PC-3 (cell line): ENCODE measurements around the gene AOPEP. TPM values are rescaled to one million over a fixed set of nuclear protein-coding genes. Genes with fewer than 3 reads are reported as not detected.

Experiments used
- ATAC-seq: fragments of 200-7000 bp; cut with Tn5 transposase; 2 replicates; pipeline ENCODE4 v1.9.1; 2020; ENCODE audit warnings: mild to moderate bottlenecking, moderate library complexity
- BruUV-seq: library from RNA; stranded (reverse); fragments of 400-500 nt; replicated peaks from 2 replicates; lab custom pipeline; 2021; lab: Mats Ljungman, UMichigan
- CTCF ChIA-PET: fragments of 300-600 bp; sonication (Branson Sonifier 250); formaldehyde crosslinking; loops from one replicate; lab custom pipeline; 2022; ENCODE audit warnings: antibody characterized with exemption; lab: Charles Lee
- POLR2A ChIA-PET: fragments of 300-600 bp; sonication (Branson Sonifier 250); formaldehyde crosslinking; loops from one replicate; lab custom pipeline; 2022; ENCODE audit warnings: antibody characterized with exemption; ENCODE audit not compliant: unreplicated experiment; lab: Charles Lee
- DNase-seq: peaks from one replicate; pipeline ENCODE4 v3.0.0-alpha.2; 2015
- H2AFZ ChIP-seq: fragments of 300-600 bp; sonication (generic); 2 replicates; pipeline ENCODE4 v1.6.0; 2016; ENCODE audit warnings: antibody characterized with exemption, low read length
- H3F3A ChIP-seq: fragments of 300-600 bp; sonication (generic); one replicate; pipeline ENCODE4 v1.6.0; 2017; ENCODE audit warnings: antibody characterized with exemption, low read length, control low read depth, mild to moderate bottlenecking; ENCODE audit not compliant: unreplicated experiment
- H3K27ac ChIP-seq: fragments of 300-600 bp; sonication (generic); 2 replicates; pipeline ENCODE4 v1.5.1; 2016; ENCODE audit warnings: mild to moderate bottlenecking, low read length
- H3K27me3 ChIP-seq: fragments of 300-600 bp; sonication (generic); 2 replicates; pipeline ENCODE4 v1.6.1; 2016; ENCODE audit warnings: low read length, mixed read lengths
- H3K36me3 ChIP-seq: fragments of 300-600 bp; sonication (generic); 2 replicates; pipeline ENCODE4 v1.6.1; 2016; ENCODE audit warnings: low read depth, mixed run types, low read length, mixed read lengths
- H3K4me1 ChIP-seq: fragments of 300-600 bp; sonication (generic); 2 replicates; pipeline ENCODE4 v1.5.1; 2016; ENCODE audit warnings: low read length; ENCODE audit not compliant: insufficient read depth
- H3K4me2 ChIP-seq: fragments of 300-600 bp; sonication (generic); 2 replicates; pipeline ENCODE4 v1.6.0; 2016; ENCODE audit warnings: low read length
- H3K4me3 ChIP-seq: fragments of 300-600 bp; sonication (generic); 2 replicates; pipeline ENCODE4 v1.5.1; 2016; ENCODE audit warnings: mild to moderate bottlenecking, low read length, mixed read lengths
- H3K79me2 ChIP-seq: fragments of 300-600 bp; sonication (generic); 2 replicates; pipeline ENCODE4 v1.6.1; 2017; ENCODE audit warnings: low read length, mixed read lengths
- H3K9ac ChIP-seq: fragments of 300-600 bp; sonication (generic); 2 replicates; pipeline ENCODE4 v1.6.0; 2016; ENCODE audit warnings: mild to moderate bottlenecking, low read length
- H3K9me2 ChIP-seq: fragments of 300-600 bp; sonication (generic); replicated peaks from 2 replicates; pipeline ENCODE4 v1.6.1; 2016; ENCODE audit warnings: mixed run types, low read length, mixed read lengths
- H3K9me3 ChIP-seq: fragments of 300-600 bp; sonication (generic); 2 replicates; pipeline ENCODE4 v1.6.1; 2016; ENCODE audit warnings: low read length, mixed read lengths
- H4K20me1 ChIP-seq: fragments of 300-600 bp; sonication (generic); 2 replicates; pipeline ENCODE4 v1.6.1; 2016; ENCODE audit warnings: low read length, mixed read lengths
- EZH2 ChIP-seq: fragments of 300-600 bp; sonication (generic); IDR thresholded peaks from one replicate; pipeline ENCODE4 v1.6.1; 2017; ENCODE audit warnings: antibody characterized with exemption, mild to moderate bottlenecking, low read length; ENCODE audit not compliant: unreplicated experiment
- EZH2phosphoT487 ChIP-seq: fragments of 300-600 bp; sonication (generic); IDR thresholded peaks from 2 replicates; pipeline ENCODE4 v1.6.1; 2018; ENCODE audit warnings: mild to moderate bottlenecking, antibody characterized with exemption, low read length, borderline replicate concordance
- intact Hi-C: fragments of 100-400 bp; cut with micrococcal nuclease; formaldehyde crosslinking; loops from 2 replicates; pipeline ENCODE4 v1.9.0; 2023
- total RNA-seq: library from RNA; depleted of rRNA; stranded (reverse); fragments of >200 nt; gene quantifications from 2 replicates; pipeline ENCODE4 v1.2.3, GENCODE V29; 2014
- TF ChIP-seq, protein P1 (sequence below): fragments of 300-600 bp; sonication (generic); conservative IDR thresholded peaks from 2 replicates; pipeline ENCODE4 v1.5.1; 2017; ENCODE audit warnings: antibody characterized with exemption, low read depth, mild to moderate bottlenecking, low read length

The AOPEP gene
- total RNA-seq, 1 experiment from 2014 or later: 23.1 TPM

DNA sequence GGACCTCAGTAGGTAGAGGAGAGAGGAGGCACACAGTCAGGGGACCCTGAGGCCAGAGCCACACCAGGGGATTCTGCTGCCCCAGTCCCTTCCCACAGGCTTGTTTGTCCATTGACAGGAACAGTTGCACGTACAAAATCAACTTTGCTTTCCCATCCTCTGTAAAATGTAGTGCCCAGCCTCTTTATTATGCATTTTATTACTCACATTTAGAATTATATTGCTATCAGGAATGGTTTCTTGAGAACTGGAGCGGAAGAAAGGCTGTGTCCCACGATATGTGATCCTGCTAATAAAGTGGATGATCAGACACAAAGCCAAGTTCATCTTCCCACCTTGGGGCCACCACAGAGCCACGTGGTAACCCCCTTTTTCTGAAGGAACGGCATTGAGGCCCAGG, 313.6 kb downstream of the AOPEP start:
- POLR2A ChIA-PET: no interaction called here
- CTCF ChIA-PET: no interaction called here
- H3K27ac ChIP-seq: no peak overlapping the region
- H3K79me2 ChIP-seq: no peaks in the 10 kb centered on the region
- no peak for TF ChIP-seq EZH2
- H3K36me3 ChIP-seq: no peaks in the 10 kb centered on the region
- no peak overlapping the region for H2AFZ ChIP-seq
- peaks cover 6% of the 10 kb centered on the region; the same call in 1 of the 2 replicates for H3K4me1 ChIP-seq
- H3F3A ChIP-seq: no peaks in the 10 kb centered on the region
- no peaks in the 10 kb centered on the region for H3K9me3 ChIP-seq
- no peaks in the 10 kb centered on the region for H3K27me3 ChIP-seq
- no peak for ATAC-seq
- DNase-seq: no peak
- intact Hi-C loops: no loop called here
- no peak overlapping the region for H3K4me3 ChIP-seq
- no peaks in the 10 kb centered on the region for H4K20me1 ChIP-seq
- H3K9ac ChIP-seq: no peak overlapping the region
- no peak overlapping the region for H3K4me2 ChIP-seq
- no TSS peak for BruUV-seq
- no peaks in the 10 kb centered on the region for H3K9me2 ChIP-seq

DNA sequence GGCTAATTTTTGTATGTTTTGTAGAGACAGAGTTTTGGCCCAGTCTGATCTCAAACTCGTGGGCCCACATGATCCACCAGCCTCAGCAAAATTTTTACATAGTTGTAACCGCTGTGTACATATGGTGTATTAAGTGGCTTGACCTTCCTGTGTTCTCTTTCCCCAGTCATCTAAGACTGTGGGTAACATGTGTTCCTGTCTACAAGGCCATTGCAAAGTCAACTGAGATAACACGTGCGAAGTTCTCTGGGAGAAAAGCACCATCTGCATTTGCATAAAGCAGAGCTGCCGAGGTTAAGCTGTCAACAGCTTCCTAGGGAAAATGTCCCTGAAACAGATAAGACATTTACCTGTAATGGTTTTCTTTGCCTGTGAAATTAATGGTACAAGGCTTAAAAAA, 317.3 kb downstream of the AOPEP start:
- H3K9me3 ChIP-seq: no peaks in the 10 kb centered on the region
- ATAC-seq (no peak), DNase-seq (no peak)
- no peak overlapping the region for H3K9ac ChIP-seq
- H3K27ac ChIP-seq: no peak overlapping the region
- no peaks in the 10 kb centered on the region; the same call in 1 of the 2 replicates for H3K79me2 ChIP-seq
- no peaks in the 10 kb centered on the region for H3K9me2 ChIP-seq
- no peak overlapping the region for H3K4me3 ChIP-seq
- POLR2A ChIA-PET: no interaction called here
- BruUV-seq: no TSS peak
- CTCF ChIA-PET: no interaction called here
- H3K4me2 ChIP-seq: no peak overlapping the region
- no peaks in the 10 kb centered on the region for H4K20me1 ChIP-seq
- H3K27me3 ChIP-seq: no peaks in the 10 kb centered on the region
- no peaks in the 10 kb centered on the region for H3K36me3 ChIP-seq
- H2AFZ ChIP-seq: no peak overlapping the region
- intact Hi-C loops: no loop called here
- TF ChIP-seq, protein P1, sequence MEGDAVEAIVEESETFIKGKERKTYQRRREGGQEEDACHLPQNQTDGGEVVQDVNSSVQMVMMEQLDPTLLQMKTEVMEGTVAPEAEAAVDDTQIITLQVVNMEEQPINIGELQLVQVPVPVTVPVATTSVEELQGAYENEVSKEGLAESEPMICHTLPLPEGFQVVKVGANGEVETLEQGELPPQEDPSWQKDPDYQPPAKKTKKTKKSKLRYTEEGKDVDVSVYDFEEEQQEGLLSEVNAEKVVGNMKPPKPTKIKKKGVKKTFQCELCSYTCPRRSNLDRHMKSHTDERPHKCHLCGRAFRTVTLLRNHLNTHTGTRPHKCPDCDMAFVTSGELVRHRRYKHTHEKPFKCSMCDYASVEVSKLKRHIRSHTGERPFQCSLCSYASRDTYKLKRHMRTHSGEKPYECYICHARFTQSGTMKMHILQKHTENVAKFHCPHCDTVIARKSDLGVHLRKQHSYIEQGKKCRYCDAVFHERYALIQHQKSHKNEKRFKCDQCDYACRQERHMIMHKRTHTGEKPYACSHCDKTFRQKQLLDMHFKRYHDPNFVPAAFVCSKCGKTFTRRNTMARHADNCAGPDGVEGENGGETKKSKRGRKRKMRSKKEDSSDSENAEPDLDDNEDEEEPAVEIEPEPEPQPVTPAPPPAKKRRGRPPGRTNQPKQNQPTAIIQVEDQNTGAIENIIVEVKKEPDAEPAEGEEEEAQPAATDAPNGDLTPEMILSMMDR: no peak
- TF ChIP-seq EZH2phosphoT487 (no peak), EZH2 (no peak)
- H3K4me1 ChIP-seq: 0 out of 2 replicates have a peak, but pooled peaks cover 6% of the 10 kb centered on the region
- no peaks in the 10 kb centered on the region for H3F3A ChIP-seq

DNA sequence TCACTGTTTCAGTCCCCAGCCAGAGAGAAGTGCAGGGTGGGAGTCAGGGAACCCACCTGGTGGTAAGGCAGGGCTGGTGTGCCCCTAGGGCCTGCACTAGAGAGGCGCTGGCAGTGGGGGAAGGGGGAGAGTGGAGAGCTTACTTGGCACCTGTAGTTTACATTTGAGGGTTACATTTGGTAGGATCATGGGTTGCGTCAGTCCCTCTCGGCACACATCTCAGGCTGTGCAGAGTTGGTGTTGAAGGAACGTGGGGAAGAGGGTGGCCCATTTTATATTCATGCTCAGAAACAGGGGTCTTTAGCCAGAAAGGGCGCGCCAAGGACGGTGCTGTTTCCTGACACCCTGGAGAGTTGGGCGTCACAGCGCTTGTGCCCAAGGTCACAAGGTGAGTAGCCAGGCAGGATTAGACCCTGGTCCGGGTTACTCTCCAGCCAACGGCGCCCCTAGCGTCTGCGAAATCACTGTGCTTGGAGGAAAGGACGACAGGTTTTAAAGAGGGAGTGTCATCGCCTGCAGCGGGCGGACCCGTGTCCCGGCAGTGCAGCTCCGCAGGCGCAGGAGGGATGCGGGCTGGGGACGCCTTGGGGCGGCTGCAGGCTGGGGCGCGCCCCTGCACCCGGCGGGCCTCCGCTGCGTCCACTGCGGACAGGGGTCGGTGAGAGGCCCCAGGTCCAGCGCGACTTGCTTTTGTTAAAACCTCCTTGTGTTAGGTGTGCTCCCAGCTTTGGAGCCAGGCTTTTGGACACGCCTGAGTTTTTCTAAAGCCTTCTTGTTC, 318.4 kb downstream of the AOPEP start:
- TF ChIP-seq, protein P1: no peak
- TF ChIP-seq EZH2phosphoT487 (no peak), EZH2 (no peak)
- Histone ChIP-seq H3K9me2 (no peaks in the 10 kb centered on the region), H3K4me2 (no peak overlapping the region), H3K36me3 (no peaks in the 10 kb centered on the region), H3F3A (no peaks in the 10 kb centered on the region), H3K9ac (no peak overlapping the region), H3K4me1 (peaks cover 12% of the 10 kb centered on the region), H3K79me2 (peaks cover 10% of the 10 kb centered on the region), H2AFZ (no peak overlapping the region), H3K27ac (no peak overlapping the region), H3K4me3 (no peak overlapping the region), H4K20me1 (0 out of 2 replicates have a peak, but pooled peaks cover 3% of the 10 kb centered on the region), H3K9me3 (no peaks in the 10 kb centered on the region), H3K27me3 (no peaks in the 10 kb centered on the region)
- DNase-seq (no peak), ATAC-seq (no peak)
- intact Hi-C loops: loop anchor here (5.0 kb wide), 1 partner anchor 38 kb away; no protein-coding TSS in a partner anchor
- ChIA-PET CTCF (no interaction called here), POLR2A (no interaction called here)
- BruUV-seq: no TSS peak
